GM23338 (cell line): ENCODE data around the gene MAD1L1. TPM values are rescaled to one million over a fixed set of nuclear protein-coding genes. Genes with fewer than 3 reads are reported as not detected.

ENCODE experiments used
- ATAC-seq: fragments of 200-7000 bp; cut with Tn5 transposase; 3 replicates; pipeline ENCODE4 v1.9.1; 2020
- DNase-seq: peaks from one replicate; pipeline ENCODE4 v3.0.0-alpha.2; 2015; ENCODE audit warnings: low spot score
- H2AFZ ChIP-seq: fragments of 200-600 bp; sonication (generic); 2 replicates; pipeline ENCODE4 v1.8.0; 2016; ENCODE audit warnings: antibody characterized with exemption, mild to moderate bottlenecking, moderate library complexity
- H3F3A ChIP-seq: fragments of 200-600 bp; sonication (generic); replicated peaks from 2 replicates; pipeline ENCODE4 v1.8.0; 2017; ENCODE audit warnings: antibody characterized with exemption, mixed run types, low read depth
- H3K27ac ChIP-seq: fragments of 200-600 bp; sonication (generic); 2 replicates; pipeline ENCODE4 v1.6.1; 2016; ENCODE audit warnings: low read depth
- H3K27me3 ChIP-seq: fragments of 200-600 bp; sonication (generic); 2 replicates; pipeline ENCODE4 v1.8.0; 2016; ENCODE audit warnings: mild to moderate bottlenecking, mixed run types, moderate library complexity; ENCODE audit not compliant: insufficient read depth
- H3K36me3 ChIP-seq: fragments of 200-600 bp; sonication (generic); 2 replicates; pipeline ENCODE4 v1.8.0; 2016; ENCODE audit warnings: mild to moderate bottlenecking; ENCODE audit not compliant: insufficient read depth
- H3K4me1 ChIP-seq: fragments of 200-600 bp; sonication (generic); 2 replicates; pipeline ENCODE4 v1.8.0; 2016; ENCODE audit warnings: mild to moderate bottlenecking, moderate library complexity; ENCODE audit not compliant: insufficient read depth
- H3K4me2 ChIP-seq: fragments of 200-600 bp; sonication (generic); 2 replicates; pipeline ENCODE4 v1.7.1; 2017; ENCODE audit warnings: mixed run types
- H3K4me3 ChIP-seq: fragments of 200-600 bp; sonication (generic); 2 replicates; pipeline ENCODE4 v1.6.1; 2016; ENCODE audit warnings: mixed run types
- H3K79me2 ChIP-seq: fragments of 200-600 bp; sonication (generic); replicated peaks from 2 replicates; pipeline ENCODE4 v1.8.0; 2017; ENCODE audit warnings: mild to moderate bottlenecking; ENCODE audit not compliant: insufficient read depth
- H3K9me2 ChIP-seq: fragments of 200-600 bp; sonication (generic); 2 replicates; pipeline ENCODE4 v1.8.0; 2017; ENCODE audit not compliant: insufficient read depth
- H4K20me1 ChIP-seq: fragments of 200-600 bp; sonication (generic); replicated peaks from 2 replicates; pipeline ENCODE4 v1.8.0; 2017; ENCODE audit warnings: mild to moderate bottlenecking; ENCODE audit not compliant: insufficient read depth
- H3K27ac Mint-ChIP-seq: 2 replicates; pipeline ENCODE4 v1.8.0; 2020; ENCODE audit warnings: inconsistent platforms, mild to moderate bottlenecking, moderate library complexity, mixed read lengths
- H3K27me3 Mint-ChIP-seq: 3 replicates; pipeline ENCODE4 v1.8.0; 2022; ENCODE audit warnings: low read depth, mild to moderate bottlenecking, moderate library complexity, mixed read lengths, inconsistent platforms; ENCODE audit not compliant: insufficient read depth, poor library complexity
- H3K36me3 Mint-ChIP-seq: 3 replicates; pipeline ENCODE4 v1.8.0; 2021; ENCODE audit warnings: low read depth, mild to moderate bottlenecking, inconsistent platforms, moderate library complexity, mixed read lengths
- H3K4me1 Mint-ChIP-seq: 3 replicates; pipeline ENCODE4 v1.8.0; 2020; ENCODE audit warnings: mild to moderate bottlenecking, inconsistent platforms, mixed read lengths
- H3K4me3 Mint-ChIP-seq: 3 replicates; pipeline ENCODE4 v1.8.0; 2021; ENCODE audit warnings: moderate library complexity, mild to moderate bottlenecking, inconsistent platforms, mixed read lengths
- H3K9me3 Mint-ChIP-seq: 3 replicates; pipeline ENCODE4 v1.8.0; 2020; ENCODE audit warnings: moderate library complexity, mild to moderate bottlenecking, inconsistent platforms, mixed read lengths
- CREB1 ChIP-seq: fragments of 250-450 bp; sonication (Bioruptor Pico); IDR thresholded peaks from 2 replicates; pipeline ENCODE4 v1.5.0; 2020; ENCODE audit warnings: low read depth, mild to moderate bottlenecking, moderate library complexity
- CTCF ChIP-seq, 2 experiments: fragments of 200-600 bp in 1 of 2; sonication (generic) in 1 of 2; conservative IDR thresholded peaks; 2 replicates each; pipeline versions ENCODE4 v1.5.1 to v1.6.1; 2016 to 2017; ENCODE audit warnings: antibody characterized with exemption in 2 of 2, low read depth in 2 of 2, mild to moderate bottlenecking in 2 of 2, moderate library complexity in 1 of 2
- ETS1 ChIP-seq: IDR thresholded peaks from 2 replicates; pipeline ENCODE4 v1.6.1; 2016; ENCODE audit warnings: antibody characterized with exemption
- EZH2 ChIP-seq: fragments of 200-600 bp; sonication (generic); IDR thresholded peaks from one replicate; pipeline ENCODE4 v1.8.0; 2017; ENCODE audit warnings: antibody characterized with exemption, mild to moderate bottlenecking, low read depth; ENCODE audit not compliant: unreplicated experiment
- EZH2phosphoT487 ChIP-seq: fragments of 200-600 bp; sonication (generic); IDR thresholded peaks from one replicate; pipeline ENCODE4 v1.8.1; 2018; ENCODE audit warnings: antibody characterized with exemption; ENCODE audit not compliant: unreplicated experiment
- JUNB ChIP-seq: IDR thresholded peaks from one replicate; pipeline ENCODE4 v1.6.1; 2016; ENCODE audit warnings: antibody characterized with exemption; ENCODE audit not compliant: unreplicated experiment
- NANOG ChIP-seq: IDR thresholded peaks from 2 replicates; pipeline ENCODE4 v1.6.1; 2016; ENCODE audit warnings: antibody characterized with exemption, borderline replicate concordance
- POLR2AphosphoS5 ChIP-seq: IDR thresholded peaks from 2 replicates; pipeline ENCODE4 v1.6.1; 2016; ENCODE audit warnings: antibody characterized with exemption, low read depth
- REST ChIP-seq: IDR thresholded peaks from one replicate; pipeline ENCODE4 v1.6.1; 2018; ENCODE audit warnings: antibody characterized with exemption; ENCODE audit not compliant: unreplicated experiment
- STAT1 ChIP-seq: IDR thresholded peaks from one replicate; pipeline ENCODE4 v1.6.1; 2016; ENCODE audit warnings: antibody characterized with exemption; ENCODE audit not compliant: unreplicated experiment
- ZNF114 ChIP-seq: fragments of 250-450 bp; sonication (Bioruptor Pico); IDR thresholded peaks from 2 replicates; pipeline ENCODE4 v1.5.0; 2020; ENCODE audit warnings: mild to moderate bottlenecking, moderate library complexity
- ZNF331 ChIP-seq: fragments of 250-450 bp; sonication (Bioruptor Pico); IDR thresholded peaks from 2 replicates; pipeline ENCODE4 v1.5.0; 2020; ENCODE audit warnings: low read depth, mild to moderate bottlenecking, moderate library complexity
- ZNF462 ChIP-seq: fragments of 250-450 bp; sonication (Bioruptor Pico); IDR thresholded peaks from 2 replicates; pipeline ENCODE4 v1.5.0; 2020; ENCODE audit warnings: mild to moderate bottlenecking, moderate library complexity
- polyA plus RNA-seq: library from polyadenylated mRNA; unstranded; fragments of >200 nt; fragmentation: Nextera tagmentation; extraction: Ambion mirVana; gene quantifications from 2 replicates; pipeline ENCODE4 v1.2.1, GENCODE V29; 2016
- total RNA-seq: library from RNA; depleted of rRNA; stranded (reverse); fragments of >200 nt; shearing (Covaris generic); gene quantifications from 2 replicates; pipeline ENCODE4 v1.2.3, GENCODE V29; 2014

Gene MAD1L1
- total and polyA plus RNA-seq, 2 experiments from 2014 or later = 40.3 to 59.3 TPM

GRCh38 chr7:1946025-1946772 lies 286.5 kb downstream of the MAD1L1 start:
- no peak for TF ChIP-seq POLR2AphosphoS5
- TF ChIP-seq ZNF462 (CRISPR knock-in tag) = no peak
- TF ChIP-seq NANOG = no peak
- no peak for TF ChIP-seq STAT1
- no peak for TF ChIP-seq ETS1
- no peak for TF ChIP-seq EZH2
- TF ChIP-seq CTCF (conservative IDR thresholded peaks at IDR 0.05; ENCODE audit: low read depth in 2 of 2) = no peak
- TF ChIP-seq ZNF114 = no peak
- no peak for TF ChIP-seq EZH2phosphoT487
- TF ChIP-seq CREB1 (CRISPR knock-in tag) = no peak
- TF ChIP-seq JUNB = no peak
- TF ChIP-seq ZNF331 (CRISPR knock-in tag) = no peak
- TF ChIP-seq REST = no peak
- no peaks in the 10 kb centered on the region for H3K27me3 ChIP-seq
- DNase-seq = no peak
- Mint-ChIP-seq H3K9me3 (no peaks in the 10 kb centered on the region), H3K36me3 (no peaks in the 10 kb centered on the region), H3K27ac (no peak overlapping the region), H3K4me3 (no peak overlapping the region), H3K4me1 (peaks cover 21% of the 10 kb centered on the region), H3K27me3 (peaks cover 20% of the 10 kb centered on the region)
- H2AFZ ChIP-seq = no peak overlapping the region
- H4K20me1 ChIP-seq = no peaks in the 10 kb centered on the region; the same call in 1 of the 2 replicates
- H3K4me3 ChIP-seq = no peak overlapping the region
- no peaks in the 10 kb centered on the region for H3K79me2 ChIP-seq
- H3F3A ChIP-seq = no peaks in the 10 kb centered on the region
- no peak overlapping the region for H3K4me2 ChIP-seq
- H3K4me1 ChIP-seq = no peaks in the 10 kb centered on the region
- H3K36me3 ChIP-seq = no peaks in the 10 kb centered on the region
- 0 out of 2 replicates have a peak overlapping the region, but pooled peaks have one; percentile 45 for H3K27ac ChIP-seq
- H3K9me2 ChIP-seq = no peaks in the 10 kb centered on the region
- ATAC-seq = no peak
